ENCODE data around the gene WDR90. TPM values are rescaled to one million over a fixed set of nuclear protein-coding genes. Genes with fewer than 3 reads are reported as not detected.

The WDR90 gene
- total RNA-seq, 4 donors from 2014 or later: 29.8 to 154 (median 73.6) TPM

DNA sequence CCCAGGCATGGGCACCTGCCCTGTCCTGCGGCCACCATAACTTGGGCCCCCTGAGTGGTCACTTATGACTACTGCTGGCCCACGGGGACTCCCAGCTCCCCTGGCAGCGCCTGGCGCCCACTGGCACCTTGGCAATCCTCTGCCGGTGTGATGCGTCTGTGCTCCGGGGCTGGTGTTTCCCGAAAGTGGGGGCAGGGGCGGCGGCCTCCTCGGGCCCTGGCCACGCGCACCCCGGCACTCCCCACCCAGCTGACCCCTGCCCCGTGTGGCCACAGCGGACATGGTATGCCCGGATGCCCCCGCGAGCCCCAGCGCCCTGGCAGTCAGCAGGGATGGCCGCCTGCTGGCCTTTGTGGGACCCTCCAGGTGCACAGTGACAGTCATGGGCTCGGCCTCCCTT, 8.3 kb downstream of the WDR90 start:
- Histone ChIP-seq H3K27ac (no peak overlapping the region), H3K4me3 (no peak overlapping the region), H3K9me3 (no peaks in the 10 kb centered on the region), H3K27me3 (no peaks in the 10 kb centered on the region), H3K4me1 (peaks cover 0 to 14% (median 6%) of the 10 kb centered on the region in 4 donors), H3K36me3 (peaks cover 0 to 17% (median 0%) of the 10 kb centered on the region in 3 donors)
- no peak for DNase-seq
- no peak for TF ChIP-seq POLR2A (IDR thresholded peaks at IDR 0.05)
- TF ChIP-seq, protein P1, sequence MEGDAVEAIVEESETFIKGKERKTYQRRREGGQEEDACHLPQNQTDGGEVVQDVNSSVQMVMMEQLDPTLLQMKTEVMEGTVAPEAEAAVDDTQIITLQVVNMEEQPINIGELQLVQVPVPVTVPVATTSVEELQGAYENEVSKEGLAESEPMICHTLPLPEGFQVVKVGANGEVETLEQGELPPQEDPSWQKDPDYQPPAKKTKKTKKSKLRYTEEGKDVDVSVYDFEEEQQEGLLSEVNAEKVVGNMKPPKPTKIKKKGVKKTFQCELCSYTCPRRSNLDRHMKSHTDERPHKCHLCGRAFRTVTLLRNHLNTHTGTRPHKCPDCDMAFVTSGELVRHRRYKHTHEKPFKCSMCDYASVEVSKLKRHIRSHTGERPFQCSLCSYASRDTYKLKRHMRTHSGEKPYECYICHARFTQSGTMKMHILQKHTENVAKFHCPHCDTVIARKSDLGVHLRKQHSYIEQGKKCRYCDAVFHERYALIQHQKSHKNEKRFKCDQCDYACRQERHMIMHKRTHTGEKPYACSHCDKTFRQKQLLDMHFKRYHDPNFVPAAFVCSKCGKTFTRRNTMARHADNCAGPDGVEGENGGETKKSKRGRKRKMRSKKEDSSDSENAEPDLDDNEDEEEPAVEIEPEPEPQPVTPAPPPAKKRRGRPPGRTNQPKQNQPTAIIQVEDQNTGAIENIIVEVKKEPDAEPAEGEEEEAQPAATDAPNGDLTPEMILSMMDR (IDR thresholded peaks at IDR 0.05): no peak

DNA sequence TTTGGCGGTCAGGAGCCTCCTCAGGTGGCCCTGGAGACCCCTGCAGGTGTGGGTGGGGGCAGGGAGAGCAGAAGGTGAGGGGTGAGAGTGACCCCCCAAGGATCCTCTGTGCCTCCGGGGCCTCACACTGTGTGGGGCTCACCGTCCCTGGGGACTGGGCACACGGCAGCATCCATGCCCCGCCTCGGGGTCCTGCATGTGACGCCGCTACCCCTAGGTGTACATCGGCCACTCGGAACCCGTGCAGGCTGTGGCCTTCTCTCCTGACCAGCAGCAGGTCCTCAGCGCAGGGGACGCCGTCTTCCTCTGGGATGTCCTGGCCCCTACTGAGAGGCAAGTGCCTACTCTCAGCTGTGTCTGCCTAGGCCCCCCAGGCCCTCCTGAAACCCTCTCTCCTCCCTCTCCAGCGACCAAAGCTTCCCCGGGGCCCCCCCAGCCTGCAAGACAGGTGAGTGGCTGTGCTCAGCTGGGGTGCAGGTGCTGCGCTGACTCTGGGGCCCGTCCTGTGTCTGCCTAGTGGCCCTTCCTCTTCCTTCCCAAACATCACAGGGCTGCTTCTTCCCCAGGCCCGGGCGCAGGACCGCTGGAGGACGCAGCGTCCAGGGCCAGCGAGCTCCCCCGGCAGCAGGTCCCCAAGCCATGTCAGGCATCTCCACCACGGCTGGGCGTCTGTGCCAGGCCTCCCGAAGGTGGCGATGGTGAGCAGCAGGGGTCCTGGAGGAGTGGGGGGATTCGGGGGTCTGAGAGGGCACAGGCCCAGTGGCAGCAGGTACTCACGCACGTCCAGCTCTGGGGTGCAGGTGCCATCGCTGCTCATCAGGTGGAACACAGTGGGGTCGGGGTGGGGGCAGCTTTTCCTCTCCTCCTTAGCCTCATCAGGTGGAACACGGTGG, 9.8 kb downstream of the WDR90 start:
- H3K36me3 ChIP-seq: peaks cover 0 to 11% (median 0%) of the 10 kb centered on the region in 3 donors
- TF ChIP-seq POLR2A (IDR thresholded peaks at IDR 0.05): no peak
- TF ChIP-seq, protein P1 (IDR thresholded peaks at IDR 0.05): no peak
- DNase-seq: no peak
- no peaks in the 10 kb centered on the region for H3K27me3 ChIP-seq
- H3K27ac ChIP-seq: no peak overlapping the region
- H3K4me3 ChIP-seq: no peak overlapping the region
- no peaks in the 10 kb centered on the region for H3K9me3 ChIP-seq
- peaks cover 0 to 14% (median 6%) of the 10 kb centered on the region in 4 donors for H3K4me1 ChIP-seq

- H3K27ac ChIP-seq: no peak overlapping the region
- no peaks in the 10 kb centered on the region for H3K9me3 ChIP-seq
- TF ChIP-seq POLR2A (IDR thresholded peaks at IDR 0.05): no peak
- TF ChIP-seq, protein P1 (IDR thresholded peaks at IDR 0.05): no peak
- H3K36me3 ChIP-seq: peaks cover 0 to 11% (median 0%) of the 10 kb centered on the region in 3 donors
- no peaks in the 10 kb centered on the region for H3K27me3 ChIP-seq
- peaks cover 0 to 14% (median 6%) of the 10 kb centered on the region in 4 donors for H3K4me1 ChIP-seq
- DNase-seq: no peak
- no peak overlapping the region for H3K4me3 ChIP-seq
Measured at GRCh38 chr16:659618-660017, 10.5 kb downstream of the WDR90 start.

GRCh38 chr16:660132-660458, 10.9 kb downstream of the WDR90 start:
- H3K4me3 ChIP-seq: peak overlapping the region in 3 of 4 donors; percentile 7 to 27 (median 16)
- peak overlapping the region; percentile 43 to 64 (median 61) for H3K27ac ChIP-seq
- TF ChIP-seq, protein P1 (IDR thresholded peaks at IDR 0.05): no peak
- H3K9me3 ChIP-seq: no peaks in the 10 kb centered on the region
- DNase-seq: no peak
- no peaks in the 10 kb centered on the region for H3K27me3 ChIP-seq
- peaks cover 0 to 14% (median 6%) of the 10 kb centered on the region in 4 donors for H3K4me1 ChIP-seq
- peaks cover 0 to 11% (median 0%) of the 10 kb centered on the region in 3 donors for H3K36me3 ChIP-seq

DNA sequence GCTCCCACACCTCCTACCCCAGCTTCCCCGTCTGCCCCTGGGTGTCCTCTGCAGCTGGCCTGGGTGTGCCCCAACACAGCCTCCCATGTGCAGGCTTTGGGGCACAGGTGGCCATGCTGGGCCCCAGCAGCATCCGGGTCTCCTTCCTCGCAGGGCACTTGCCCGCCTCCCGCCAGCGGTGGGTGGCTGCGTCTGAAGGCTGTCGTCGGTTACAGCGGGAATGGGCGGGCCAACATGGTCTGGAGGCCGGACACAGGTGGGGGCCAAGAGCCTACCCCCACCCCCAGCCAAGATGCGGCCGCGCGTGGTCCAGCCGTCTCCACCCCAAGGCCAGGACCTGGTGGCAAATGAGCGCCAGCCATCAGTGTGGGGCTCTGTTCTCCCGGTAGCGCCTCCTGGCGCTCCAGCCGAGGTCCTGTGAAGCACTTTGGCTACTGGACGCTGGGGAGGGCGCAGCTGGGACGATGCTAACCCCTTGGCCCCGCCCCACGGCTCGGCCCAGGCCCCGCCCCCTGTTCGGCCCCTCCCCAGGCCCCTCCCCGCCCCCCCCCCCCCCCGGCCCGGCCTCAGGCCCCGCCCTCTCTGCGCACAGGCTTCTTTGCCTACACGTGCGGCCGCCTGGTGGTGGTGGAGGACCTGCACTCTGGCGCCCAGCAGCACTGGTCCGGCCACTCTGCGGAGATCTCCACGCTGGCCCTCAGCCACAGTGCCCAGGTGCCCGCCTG, 11.5 kb downstream of the WDR90 start:
- H3K27ac ChIP-seq: peak overlapping the region; percentile 43 to 76 (median 62)
- TF ChIP-seq, protein P1 (IDR thresholded peaks at IDR 0.05): peak in 5 of 6 experiments; percentile 52 to 68 (median 63)
- TF ChIP-seq POLR2A (IDR thresholded peaks at IDR 0.05): peak in 1 of 2 donors; percentile 34
- peaks cover 0 to 11% (median 0%) of the 10 kb centered on the region in 3 donors for H3K36me3 ChIP-seq
- DNase-seq: peak; percentile 86 to 95 (median 94)
- no peaks in the 10 kb centered on the region for H3K27me3 ChIP-seq
- H3K4me3 ChIP-seq: peak overlapping the region in 3 of 4 donors; percentile 16 to 40 (median 27)
- H3K4me1 ChIP-seq: peaks cover 0 to 14% (median 6%) of the 10 kb centered on the region in 4 donors
- no peaks in the 10 kb centered on the region for H3K9me3 ChIP-seq
